SK-N-SH treated with all-trans-retinoic acid at 6 μM for 48 hours (cell line): ENCODE data around the gene STOML3.

ENCODE experiments used
- ATAC-seq: fragments of 200-7000 bp; cut with Tn5 transposase; 3 replicates; pipeline ENCODE4 v1.9.1; 2020; ENCODE audit warnings: mild to moderate bottlenecking, moderate library complexity
- ARNTL ChIP-seq: fragments of 450-650 bp; formaldehyde crosslinking; IDR thresholded peaks from 2 replicates; pipeline ENCODE4 v1.5.0; 2020; ENCODE audit warnings: low read depth, mild to moderate bottlenecking, moderate library complexity, borderline replicate concordance
- CSDC2 ChIP-seq: fragments of 250-450 bp; sonication (Bioruptor Pico); IDR thresholded peaks from 2 replicates; pipeline ENCODE4 v1.5.0; 2020; ENCODE audit warnings: mild to moderate bottlenecking, moderate library complexity
- ESRRG ChIP-seq: fragments of 250-450 bp; sonication (Bioruptor Pico); IDR thresholded peaks from 2 replicates; pipeline ENCODE4 v1.6.1; 2021; ENCODE audit warnings: mild to moderate bottlenecking
- GLIS3 ChIP-seq: fragments of 250-450 bp; sonication (Bioruptor Pico); IDR thresholded peaks from 2 replicates; pipeline ENCODE4 v1.5.0; 2020; ENCODE audit warnings: mild to moderate bottlenecking, moderate library complexity
- ISL1 ChIP-seq: fragments of 250-450 bp; sonication (Bioruptor Pico); IDR thresholded peaks from 2 replicates; pipeline ENCODE4 v2.1.2; 2022; ENCODE audit warnings: mild to moderate bottlenecking, moderate library complexity
- OSR1 ChIP-seq: fragments of 250-450 bp; sonication (Bioruptor Pico); IDR thresholded peaks from 2 replicates; pipeline ENCODE4 v1.8.0; 2022; ENCODE audit warnings: moderate library complexity, mild to moderate bottlenecking, inconsistent platforms
- PPARA ChIP-seq: fragments of 250-450 bp; sonication (Bioruptor Pico); IDR thresholded peaks from 2 replicates; pipeline ENCODE4 v1.5.0; 2020; ENCODE audit warnings: mild to moderate bottlenecking, borderline replicate concordance
- RARB ChIP-seq: fragments of 250-450 bp; sonication (Bioruptor Pico); IDR thresholded peaks from 2 replicates; pipeline ENCODE4 v1.8.0; 2021; ENCODE audit warnings: mild to moderate bottlenecking, moderate library complexity
- SNAI2 ChIP-seq: fragments of 250-450 bp; sonication (Bioruptor Pico); IDR thresholded peaks from 2 replicates; pipeline ENCODE4 v1.5.0; 2020; ENCODE audit warnings: mild to moderate bottlenecking, moderate library complexity
- TCF4 ChIP-seq: fragments of 250-450 bp; sonication (Bioruptor Pico); IDR thresholded peaks from 2 replicates; pipeline ENCODE4 v1.8.0; 2021; ENCODE audit warnings: mild to moderate bottlenecking, moderate library complexity, borderline replicate concordance
- ZC3H10 ChIP-seq: fragments of 250-450 bp; sonication (Bioruptor Pico); IDR thresholded peaks from 2 replicates; pipeline ENCODE4 v1.5.1; 2021; ENCODE audit warnings: mild to moderate bottlenecking, moderate library complexity
- ZFP30 ChIP-seq: fragments of 450-650 bp; formaldehyde crosslinking; IDR thresholded peaks from 2 replicates; pipeline ENCODE4 v1.5.0; 2022; ENCODE audit warnings: mild to moderate bottlenecking, moderate library complexity
- ZNF565 ChIP-seq: fragments of 450-650 bp; formaldehyde crosslinking; conservative IDR thresholded peaks from 2 replicates; pipeline ENCODE4 v1.5.0; 2020; ENCODE audit warnings: low read depth, mild to moderate bottlenecking, moderate library complexity
- ZNF70 ChIP-seq: fragments of 450-650 bp; formaldehyde crosslinking; IDR thresholded peaks from 2 replicates; pipeline ENCODE4 v1.5.0; 2020; ENCODE audit warnings: mild to moderate bottlenecking, moderate library complexity
- ZNF8 ChIP-seq: fragments of 450-650 bp; formaldehyde crosslinking; IDR thresholded peaks from 2 replicates; pipeline ENCODE4 v1.5.0; 2020; ENCODE audit warnings: mild to moderate bottlenecking, moderate library complexity
- TF ChIP-seq, protein P1 (sequence below): fragments of 250-450 bp; sonication (Bioruptor Pico); IDR thresholded peaks from 2 replicates; pipeline ENCODE4 v1.8.0; 2020; ENCODE audit warnings: mild to moderate bottlenecking, moderate library complexity, borderline replicate concordance
- TF ChIP-seq, protein P2 (sequence below): fragments of 250-450 bp; sonication (Bioruptor Pico); IDR thresholded peaks from 2 replicates; pipeline ENCODE4 v1.5.0; 2020; ENCODE audit warnings: mild to moderate bottlenecking, moderate library complexity
- TF ChIP-seq, protein P3 (sequence below): fragments of 250-450 bp; sonication (Bioruptor Pico); IDR thresholded peaks from 2 replicates; pipeline ENCODE4 v1.5.1; 2021; ENCODE audit warnings: mild to moderate bottlenecking, moderate library complexity
- TF ChIP-seq, protein P4 (sequence below): fragments of 250-450 bp; sonication (Bioruptor Pico); IDR thresholded peaks from 2 replicates; pipeline ENCODE4 v1.8.0; 2021; ENCODE audit warnings: low read depth, mild to moderate bottlenecking, moderate library complexity, borderline replicate concordance

Gene STOML3

DNA sequence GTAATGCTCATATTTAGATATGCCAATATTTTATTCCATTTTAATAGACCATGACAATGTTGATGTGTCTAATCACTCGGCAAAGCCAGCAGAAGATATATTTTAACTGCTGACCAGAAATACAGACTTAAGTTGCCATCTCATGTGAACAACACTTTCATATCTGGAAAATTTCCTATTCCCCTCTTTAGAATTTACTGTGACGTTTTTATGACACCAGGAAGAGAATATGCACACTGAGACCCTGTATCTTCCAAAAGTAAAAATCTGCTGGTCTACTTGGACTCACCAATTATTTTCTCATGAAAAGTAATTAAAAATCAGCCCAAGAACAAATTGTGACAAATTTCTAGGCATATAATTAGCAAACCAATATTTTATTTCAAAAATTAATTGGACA, 45.2 kb upstream of the STOML3 start:
- no peak for ATAC-seq
- no peak for TF ChIP-seq ZNF70 (CRISPR knock-in tag)
- TF ChIP-seq, protein P1, sequence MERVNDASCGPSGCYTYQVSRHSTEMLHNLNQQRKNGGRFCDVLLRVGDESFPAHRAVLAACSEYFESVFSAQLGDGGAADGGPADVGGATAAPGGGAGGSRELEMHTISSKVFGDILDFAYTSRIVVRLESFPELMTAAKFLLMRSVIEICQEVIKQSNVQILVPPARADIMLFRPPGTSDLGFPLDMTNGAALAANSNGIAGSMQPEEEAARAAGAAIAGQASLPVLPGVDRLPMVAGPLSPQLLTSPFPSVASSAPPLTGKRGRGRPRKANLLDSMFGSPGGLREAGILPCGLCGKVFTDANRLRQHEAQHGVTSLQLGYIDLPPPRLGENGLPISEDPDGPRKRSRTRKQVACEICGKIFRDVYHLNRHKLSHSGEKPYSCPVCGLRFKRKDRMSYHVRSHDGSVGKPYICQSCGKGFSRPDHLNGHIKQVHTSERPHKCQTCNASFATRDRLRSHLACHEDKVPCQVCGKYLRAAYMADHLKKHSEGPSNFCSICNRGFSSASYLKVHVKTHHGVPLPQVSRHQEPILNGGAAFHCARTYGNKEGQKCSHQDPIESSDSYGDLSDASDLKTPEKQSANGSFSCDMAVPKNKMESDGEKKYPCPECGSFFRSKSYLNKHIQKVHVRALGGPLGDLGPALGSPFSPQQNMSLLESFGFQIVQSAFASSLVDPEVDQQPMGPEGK (CRISPR knock-in tag) = no peak
- TF ChIP-seq ZNF8 (CRISPR knock-in tag) = no peak
- no peak for TF ChIP-seq RARB (CRISPR knock-in tag)
- TF ChIP-seq, protein P2, sequence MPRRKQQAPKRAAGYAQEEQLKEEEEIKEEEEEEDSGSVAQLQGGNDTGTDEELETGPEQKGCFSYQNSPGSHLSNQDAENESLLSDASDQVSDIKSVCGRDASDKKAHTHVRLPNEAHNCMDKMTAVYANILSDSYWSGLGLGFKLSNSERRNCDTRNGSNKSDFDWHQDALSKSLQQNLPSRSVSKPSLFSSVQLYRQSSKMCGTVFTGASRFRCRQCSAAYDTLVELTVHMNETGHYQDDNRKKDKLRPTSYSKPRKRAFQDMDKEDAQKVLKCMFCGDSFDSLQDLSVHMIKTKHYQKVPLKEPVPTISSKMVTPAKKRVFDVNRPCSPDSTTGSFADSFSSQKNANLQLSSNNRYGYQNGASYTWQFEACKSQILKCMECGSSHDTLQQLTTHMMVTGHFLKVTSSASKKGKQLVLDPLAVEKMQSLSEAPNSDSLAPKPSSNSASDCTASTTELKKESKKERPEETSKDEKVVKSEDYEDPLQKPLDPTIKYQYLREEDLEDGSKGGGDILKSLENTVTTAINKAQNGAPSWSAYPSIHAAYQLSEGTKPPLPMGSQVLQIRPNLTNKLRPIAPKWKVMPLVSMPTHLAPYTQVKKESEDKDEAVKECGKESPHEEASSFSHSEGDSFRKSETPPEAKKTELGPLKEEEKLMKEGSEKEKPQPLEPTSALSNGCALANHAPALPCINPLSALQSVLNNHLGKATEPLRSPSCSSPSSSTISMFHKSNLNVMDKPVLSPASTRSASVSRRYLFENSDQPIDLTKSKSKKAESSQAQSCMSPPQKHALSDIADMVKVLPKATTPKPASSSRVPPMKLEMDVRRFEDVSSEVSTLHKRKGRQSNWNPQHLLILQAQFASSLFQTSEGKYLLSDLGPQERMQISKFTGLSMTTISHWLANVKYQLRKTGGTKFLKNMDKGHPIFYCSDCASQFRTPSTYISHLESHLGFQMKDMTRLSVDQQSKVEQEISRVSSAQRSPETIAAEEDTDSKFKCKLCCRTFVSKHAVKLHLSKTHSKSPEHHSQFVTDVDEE (CRISPR knock-in tag) = no peak
- TF ChIP-seq, protein P3, sequence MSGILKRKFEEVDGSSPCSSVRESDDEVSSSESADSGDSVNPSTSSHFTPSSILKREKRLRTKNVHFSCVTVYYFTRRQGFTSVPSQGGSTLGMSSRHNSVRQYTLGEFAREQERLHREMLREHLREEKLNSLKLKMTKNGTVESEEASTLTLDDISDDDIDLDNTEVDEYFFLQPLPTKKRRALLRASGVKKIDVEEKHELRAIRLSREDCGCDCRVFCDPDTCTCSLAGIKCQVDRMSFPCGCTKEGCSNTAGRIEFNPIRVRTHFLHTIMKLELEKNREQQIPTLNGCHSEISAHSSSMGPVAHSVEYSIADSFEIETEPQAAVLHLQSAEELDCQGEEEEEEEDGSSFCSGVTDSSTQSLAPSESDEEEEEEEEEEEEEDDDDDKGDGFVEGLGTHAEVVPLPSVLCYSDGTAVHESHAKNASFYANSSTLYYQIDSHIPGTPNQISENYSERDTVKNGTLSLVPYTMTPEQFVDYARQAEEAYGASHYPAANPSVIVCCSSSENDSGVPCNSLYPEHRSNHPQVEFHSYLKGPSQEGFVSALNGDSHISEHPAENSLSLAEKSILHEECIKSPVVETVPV = no peak
- no peak for TF ChIP-seq TCF4 (CRISPR knock-in tag)
- TF ChIP-seq, protein P4, sequence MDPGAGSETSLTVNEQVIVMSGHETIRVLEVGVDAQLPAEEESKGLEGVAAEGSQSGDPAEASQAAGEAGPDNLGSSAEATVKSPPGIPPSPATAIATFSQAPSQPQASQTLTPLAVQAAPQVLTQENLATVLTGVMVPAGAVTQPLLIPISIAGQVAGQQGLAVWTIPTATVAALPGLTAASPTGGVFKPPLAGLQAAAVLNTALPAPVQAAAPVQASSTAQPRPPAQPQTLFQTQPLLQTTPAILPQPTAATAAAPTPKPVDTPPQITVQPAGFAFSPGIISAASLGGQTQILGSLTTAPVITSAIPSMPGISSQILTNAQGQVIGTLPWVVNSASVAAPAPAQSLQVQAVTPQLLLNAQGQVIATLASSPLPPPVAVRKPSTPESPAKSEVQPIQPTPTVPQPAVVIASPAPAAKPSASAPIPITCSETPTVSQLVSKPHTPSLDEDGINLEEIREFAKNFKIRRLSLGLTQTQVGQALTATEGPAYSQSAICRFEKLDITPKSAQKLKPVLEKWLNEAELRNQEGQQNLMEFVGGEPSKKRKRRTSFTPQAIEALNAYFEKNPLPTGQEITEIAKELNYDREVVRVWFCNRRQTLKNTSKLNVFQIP (CRISPR knock-in tag) = no peak
- TF ChIP-seq SNAI2 (CRISPR knock-in tag) = no peak
- no peak for TF ChIP-seq OSR1 (CRISPR knock-in tag)
- TF ChIP-seq ZFP30 = no peak
- no peak for TF ChIP-seq CSDC2 (CRISPR knock-in tag)

DNA sequence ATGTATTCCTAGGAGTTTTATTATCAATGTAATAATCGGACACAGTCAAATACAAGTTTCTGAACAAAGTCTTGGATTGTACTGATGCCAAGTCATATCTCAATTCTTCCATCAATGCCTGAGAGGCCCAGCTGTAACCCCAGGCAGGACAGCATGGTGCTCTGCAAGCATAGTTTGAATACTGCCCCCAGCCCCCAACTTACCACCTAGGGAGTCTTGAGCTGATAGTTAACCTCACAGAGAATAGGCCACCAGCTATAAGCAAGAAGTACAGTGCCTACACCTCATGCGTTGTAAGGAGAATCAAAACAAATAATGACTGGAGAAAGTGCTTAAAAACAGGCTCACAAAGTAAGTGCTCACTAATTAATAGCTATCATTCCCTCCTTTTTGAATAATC, 44.6 kb upstream of the STOML3 start:
- no peak for TF ChIP-seq ZNF8 (CRISPR knock-in tag)
- TF ChIP-seq ARNTL (CRISPR knock-in tag) = no peak
- no peak for TF ChIP-seq ISL1
- no peak for ATAC-seq

DNA sequence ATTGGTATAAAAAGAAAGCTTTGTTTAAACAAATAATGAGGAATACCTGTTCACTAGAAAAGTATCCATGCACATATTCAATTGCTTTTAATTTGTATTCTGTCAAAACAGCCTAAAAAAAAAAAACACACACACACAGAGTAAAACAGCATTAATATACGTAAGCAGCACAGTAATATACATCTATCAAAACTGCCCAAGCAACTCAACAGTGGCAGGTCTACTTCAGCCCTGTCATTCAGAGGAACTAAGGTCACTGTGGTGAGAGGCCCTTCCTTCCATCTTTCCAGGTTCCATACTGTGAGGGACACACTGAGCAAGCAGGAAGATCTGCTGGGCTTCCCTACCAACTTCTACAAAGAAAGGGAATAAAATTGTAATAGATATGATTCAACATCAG, 43.5 kb upstream of the STOML3 start:
- TF ChIP-seq SNAI2 (CRISPR knock-in tag) (no peak), ISL1 (no peak), ZFP30 (no peak), ZNF565 (CRISPR knock-in tag) (no peak), ZC3H10 (CRISPR knock-in tag) (no peak), ESRRG (CRISPR knock-in tag) (no peak), PPARA (no peak), ZNF8 (CRISPR knock-in tag) (no peak), ARNTL (CRISPR knock-in tag) (no peak), CSDC2 (CRISPR knock-in tag) (no peak), GLIS3 (CRISPR knock-in tag) (no peak)
- TF ChIP-seq, protein P4 (CRISPR knock-in tag) = no peak
- TF ChIP-seq, protein P2 (CRISPR knock-in tag) = no peak
- TF ChIP-seq, protein P3 = no peak
- ATAC-seq = no peak
